ENCODE data around the gene CAST.

GRCh38 chr5:96763026-96763425 lies 100.8 kb downstream of the CAST start:
- TF ChIP-seq POLR2A (IDR thresholded peaks at IDR 0.05) (no peak), CTCF (IDR thresholded peaks at IDR 0.05) (no peak)

Data from adrenal gland (tissue), 5 donors.